ENCODE results near the gene PIM2.
A peak's percentile ranks its signal among the peaks of the same experiment; 100 is the strongest.

Gene PIM2

GRCh38 chrX:48934581-48935300 is 15.9 kb upstream of the PIM2 start:
- no peak for DNase-seq

- no peak for DNase-seq
These were observed 14.9 kb upstream of the PIM2 start for GRCh38 chrX:48933757-48934156.

GRCh38 chrX:48927736-48928382 is 9.0 kb upstream of the PIM2 start:
- no peak for DNase-seq

- no peak for DNase-seq
These were observed 8.3 kb upstream of the PIM2 start for GRCh38 chrX:48927123-48927522.

- DNase-seq, result peak; percentile 9
These were observed 5.4 kb upstream of the PIM2 start for GRCh38 chrX:48924270-48924669.

GRCh38 chrX:48923771-48924170 is 4.9 kb upstream of the PIM2 start:
- no peak for DNase-seq

- no peak for DNase-seq
These were observed 1.9 kb upstream of the PIM2 start for GRCh38 chrX:48920718-48921104.

GRCh38 chrX:48919947-48920717 is 1.3 kb upstream of the PIM2 start:
- DNase-seq, result no peak

- DNase-seq, result peak; percentile 50
These were observed 577 bp upstream of the PIM2 start for GRCh38 chrX:48919360-48919841.

- DNase-seq, result no peak
These were observed 552 bp downstream of the PIM2 start for GRCh38 chrX:48918301-48918642.

GRCh38 chrX:48917139-48918001 is 1.5 kb downstream of the PIM2 start:
- DNase-seq, result peak; percentile 79

- no peak for DNase-seq
These were observed 4.0 kb downstream of the PIM2 start for GRCh38 chrX:48914593-48915493.

- DNase-seq, result no peak
These were observed 5.0 kb downstream of the PIM2 start for GRCh38 chrX:48913605-48914366.

- peak; percentile 73 for DNase-seq
These were observed 7.2 kb downstream of the PIM2 start, which contains the start of gene SLC35A2 for GRCh38 chrX:48911412-48912182. TSS of gene SLC35A2 (minus strand) at chrX:48911646. CDS start at chrX:48911636, 10 bp downstream.

GRCh38 chrX:48910926-48911411 is 7.9 kb downstream of the PIM2 start:
- no peak for DNase-seq

GRCh38 chrX:48909703-48910294 is 9.0 kb downstream of the PIM2 start:
- no peak for DNase-seq

- no peak for DNase-seq
These were observed 10.2 kb downstream of the PIM2 start for GRCh38 chrX:48908600-48908999.

- no peak for DNase-seq
These were observed 13.6 kb downstream of the PIM2 start for GRCh38 chrX:48905090-48905790.

- DNase-seq, result no peak
These were observed 14.2 kb downstream of the PIM2 start for GRCh38 chrX:48904626-48905025.

Data from NK-92 treated with Interleukin-12 subunit alpha and Interleukin-12 subunit beta, amount 100 ng/mL, for 24 hours (cell line).